Measurements from ENCODE around the gene RETREG3. TPM values are rescaled to one million over a fixed set of nuclear protein-coding genes. Genes with fewer than 3 reads are reported as not detected.
A peak's percentile ranks its signal among the peaks of the same experiment; 100 is the strongest.
"Not testable (repeated sequence)": the region's sequence is repeated elsewhere in the genome, so short reads cannot be mapped to it uniquely, and the experiment has no call there.

The RETREG3 gene
- total RNA-seq, 1 donor from 2014 or later, result 54.9 TPM

GRCh38 chr17:42552736-42553135 is 56.4 kb downstream of the RETREG3 start, which contains the start of gene HSD17B1:
Gene HSD17B1 (plus strand): TSS chr17:42552923. CDS start chr17:42552934, 11 bp downstream.
- not testable (repeated sequence) for DNase-seq

- no peak for DNase-seq
Measured at GRCh38 chr17:42548993-42549755, 60.0 kb downstream of the RETREG3 start.

- DNase-seq, result no peak
Measured at GRCh38 chr17:42548070-42548837, 60.9 kb downstream of the RETREG3 start.

GRCh38 chr17:42547698-42548069 is 61.5 kb downstream of the RETREG3 start:
- no peak for DNase-seq

GRCh38 chr17:42547001-42547461 is 62.1 kb downstream of the RETREG3 start:
- no peak for DNase-seq

- DNase-seq, result not testable (repeated sequence)
Measured at GRCh38 chr17:42545755-42546505, 63.2 kb downstream of the RETREG3 start.

GRCh38 chr17:42544874-42545283 is 64.3 kb downstream of the RETREG3 start:
- no peak for DNase-seq

- no peak for DNase-seq
Measured at GRCh38 chr17:42543190-42544079, 65.7 kb downstream of the RETREG3 start.

GRCh38 chr17:42541041-42541833 is 67.9 kb downstream of the RETREG3 start:
- DNase-seq, result no peak

GRCh38 chr17:42540558-42540957 is 68.6 kb downstream of the RETREG3 start:
- not testable (repeated sequence) for DNase-seq

GRCh38 chr17:42538482-42538881 is 70.7 kb downstream of the RETREG3 start:
- no peak for DNase-seq

- no peak for DNase-seq
Measured at GRCh38 chr17:42537826-42538451, 71.2 kb downstream of the RETREG3 start.

- no peak for DNase-seq
Measured at GRCh38 chr17:42537156-42537805, 71.9 kb downstream of the RETREG3 start.

GRCh38 chr17:42536372-42537155 is 72.6 kb downstream of the RETREG3 start:
- peak; percentile 74 for DNase-seq

- peak; percentile 80 for DNase-seq
Measured at GRCh38 chr17:42536048-42536371, 73.2 kb downstream of the RETREG3 start, which contains the start of gene NAGLU. Gene NAGLU (plus strand): TSS chr17:42536241. CDS start chr17:42536273, 32 bp downstream.

- DNase-seq, result no peak
Measured at GRCh38 chr17:42535155-42536047, 73.8 kb downstream of the RETREG3 start.

- DNase-seq, result peak; percentile 32
Measured at GRCh38 chr17:42531455-42532354, 77.5 kb downstream of the RETREG3 start.
